SJSA1 (cell line): ENCODE results near the gene NKIRAS1. TPM values are rescaled to one million over a fixed set of nuclear protein-coding genes. Genes with fewer than 3 reads are reported as not detected.
A peak's percentile ranks its signal among the peaks of the same experiment; 100 is the strongest.
"Not testable (repeated sequence)": the region's sequence is repeated elsewhere in the genome, so short reads cannot be mapped to it uniquely, and the experiment has no call there.

Source experiments
- DNase-seq, 2 experiments: peaks; one replicate each; pipeline ENCODE4 v3.0.0-alpha.2; 2015 to 2020; ENCODE audit warnings: low spot score in 2 of 2, low read depth in 1 of 2
- H3K27ac ChIP-seq: fragments of 250-450 bp; sonication (Bioruptor Pico); 2 replicates; pipeline ENCODE4 v1.5.1; 2020; ENCODE audit warnings: mild to moderate bottlenecking, moderate library complexity
- H3K27me3 ChIP-seq: fragments of 250-450 bp; sonication (Bioruptor Pico); replicated peaks from 2 replicates; pipeline ENCODE4 v1.5.1; 2020; ENCODE audit warnings: mild to moderate bottlenecking, moderate library complexity
- H3K36me3 ChIP-seq: fragments of 250-450 bp; sonication (Bioruptor Pico); 2 replicates; pipeline ENCODE4 v1.5.1; 2020; ENCODE audit warnings: mild to moderate bottlenecking
- H3K4me1 ChIP-seq: fragments of 250-450 bp; sonication (Bioruptor Pico); replicated peaks from 2 replicates; pipeline ENCODE4 v1.6.1; 2021; ENCODE audit warnings: mild to moderate bottlenecking
- H3K4me3 ChIP-seq: fragments of 250-450 bp; sonication (Bioruptor Pico); 2 replicates; pipeline ENCODE4 v1.5.1; 2020; ENCODE audit warnings: mild to moderate bottlenecking
- H3K9me3 ChIP-seq: fragments of 250-450 bp; sonication (Bioruptor Pico); replicated peaks from 2 replicates; pipeline ENCODE4 v1.5.1; 2020; ENCODE audit warnings: mild to moderate bottlenecking
- total RNA-seq: library from RNA; depleted of rRNA; stranded (reverse); fragments of >200 nt; shearing (Covaris generic); gene quantifications from 2 replicates; pipeline ENCODE4 v1.2.3, GENCODE V29; 2014

The NKIRAS1 gene
- total RNA-seq, 1 experiment from 2014 or later: 18.1 TPM

GRCh38 chr3:23867400-23867799 lies 49.4 kb downstream of the NKIRAS1 start:
- no peak overlapping the region for H3K27ac ChIP-seq
- DNase-seq: no peak
- H3K9me3 ChIP-seq: no peaks in the 10 kb centered on the region
- no peak overlapping the region for H3K4me3 ChIP-seq
- H3K27me3 ChIP-seq: no peaks in the 10 kb centered on the region
- peaks cover 24% of the 10 kb centered on the region for H3K4me1 ChIP-seq
- no peaks in the 10 kb centered on the region for H3K36me3 ChIP-seq

GRCh38 chr3:23865595-23866396 lies 51.0 kb downstream of the NKIRAS1 start:
- H3K36me3 ChIP-seq: no peaks in the 10 kb centered on the region
- no peak overlapping the region for H3K4me3 ChIP-seq
- no peaks in the 10 kb centered on the region for H3K27me3 ChIP-seq
- DNase-seq: peak in 1 of 2 experiments; percentile 40
- H3K4me1 ChIP-seq: peaks cover 24% of the 10 kb centered on the region
- no peaks in the 10 kb centered on the region for H3K9me3 ChIP-seq
- no peak overlapping the region for H3K27ac ChIP-seq

GRCh38 chr3:23864931-23865330 lies 51.9 kb downstream of the NKIRAS1 start:
- Histone ChIP-seq H3K27ac (no peak overlapping the region), H3K4me3 (no peak overlapping the region), H3K4me1 (peaks cover 24% of the 10 kb centered on the region), H3K36me3 (no peaks in the 10 kb centered on the region), H3K9me3 (no peaks in the 10 kb centered on the region), H3K27me3 (no peaks in the 10 kb centered on the region)
- DNase-seq: no peak

GRCh38 chr3:23863060-23863459 lies 53.7 kb downstream of the NKIRAS1 start:
- Histone ChIP-seq H3K27me3 (no peaks in the 10 kb centered on the region), H3K4me3 (no peak overlapping the region), H3K27ac (no peak overlapping the region), H3K4me1 (peaks cover 24% of the 10 kb centered on the region), H3K36me3 (no peaks in the 10 kb centered on the region), H3K9me3 (no peaks in the 10 kb centered on the region)
- no peak for DNase-seq

GRCh38 chr3:23861689-23862088 lies 55.1 kb downstream of the NKIRAS1 start:
- no peaks in the 10 kb centered on the region for H3K27me3 ChIP-seq
- peaks cover 36% of the 10 kb centered on the region for H3K4me1 ChIP-seq
- H3K36me3 ChIP-seq: no peaks in the 10 kb centered on the region

GRCh38 chr3:23859839-23860382 lies 56.9 kb downstream of the NKIRAS1 start:
- Histone ChIP-seq H3K4me1 (peaks cover 29% of the 10 kb centered on the region), H3K27ac (no peak overlapping the region), H3K27me3 (no peaks in the 10 kb centered on the region), H3K36me3 (no peaks in the 10 kb centered on the region), H3K9me3 (no peaks in the 10 kb centered on the region), H3K4me3 (no peak overlapping the region)
- DNase-seq: no peak

More at GRCh38 chr3:23861689-23862088, 55.1 kb downstream of the NKIRAS1 start:
- DNase-seq: no peak
- Histone ChIP-seq H3K4me3 (no peak overlapping the region), H3K9me3 (no peaks in the 10 kb centered on the region), H3K27ac (no peak overlapping the region)

GRCh38 chr3:23859012-23859743 lies 57.6 kb downstream of the NKIRAS1 start:
- Histone ChIP-seq H3K36me3 (no peaks in the 10 kb centered on the region), H3K4me3 (no peak overlapping the region), H3K4me1 (peaks cover 29% of the 10 kb centered on the region), H3K27ac (no peak overlapping the region), H3K27me3 (no peaks in the 10 kb centered on the region), H3K9me3 (no peaks in the 10 kb centered on the region)
- no peak for DNase-seq

- no peak overlapping the region for H3K27ac ChIP-seq
- H3K9me3 ChIP-seq: no peaks in the 10 kb centered on the region
- DNase-seq: peak in 1 of 2 experiments; percentile 12
- H3K27me3 ChIP-seq: no peaks in the 10 kb centered on the region
- H3K36me3 ChIP-seq: no peaks in the 10 kb centered on the region
- H3K4me3 ChIP-seq: no peak overlapping the region
- peaks cover 20% of the 10 kb centered on the region for H3K4me1 ChIP-seq
These were observed 60.5 kb downstream of the NKIRAS1 start for GRCh38 chr3:23856286-23856685.

- not testable (repeated sequence) for H3K9me3 ChIP-seq, H3K4me3 ChIP-seq, H3K4me1 ChIP-seq, H3K36me3 ChIP-seq, H3K27ac ChIP-seq, DNase-seq, H3K27me3 ChIP-seq
These were observed 67.3 kb downstream of the NKIRAS1 start for GRCh38 chr3:23849462-23849861.

- Histone ChIP-seq H3K27me3 (no peaks in the 10 kb centered on the region), H3K36me3 (no peaks in the 10 kb centered on the region), H3K27ac (no peak overlapping the region), H3K4me1 (no peaks in the 10 kb centered on the region), H3K9me3 (no peaks in the 10 kb centered on the region), H3K4me3 (no peak overlapping the region)
- no peak for DNase-seq
These were observed 71.2 kb downstream of the NKIRAS1 start for GRCh38 chr3:23845326-23846216.

GRCh38 chr3:23843869-23844268 lies 72.9 kb downstream of the NKIRAS1 start:
- H3K27me3 ChIP-seq: no peaks in the 10 kb centered on the region
- no peak for DNase-seq
- no peak overlapping the region for H3K27ac ChIP-seq
- H3K9me3 ChIP-seq: no peaks in the 10 kb centered on the region
- no peak overlapping the region for H3K4me3 ChIP-seq
- H3K36me3 ChIP-seq: no peaks in the 10 kb centered on the region
- no peaks in the 10 kb centered on the region for H3K4me1 ChIP-seq
